HG03520 (cell line): ENCODE data around the gene BBS1.
"Not testable (repeated sequence)": the region's sequence is repeated elsewhere in the genome, so short reads cannot be mapped to it uniquely, and the experiment has no call there.

Experiments used
- ATAC-seq: cut with Tn5 transposase; IDR thresholded peaks from one replicate; pipeline ENCODE4 v1.9.1; 2021; ENCODE audit warnings: mild to moderate bottlenecking, moderate library complexity; ENCODE audit not compliant: unreplicated experiment

The BBS1 gene

GRCh38 chr11:66569076-66569475 lies 58.6 kb downstream of the BBS1 start:
- ATAC-seq, result no peak

GRCh38 chr11:66570079-66570849 lies 59.8 kb downstream of the BBS1 start:
- ATAC-seq, result no peak

- ATAC-seq, result no peak
Observed at GRCh38 chr11:66570850-66571180, 60.4 kb downstream of the BBS1 start.

GRCh38 chr11:66579017-66579606 lies 68.7 kb downstream of the BBS1 start:
- no peak for ATAC-seq

- ATAC-seq, result no peak
Observed at GRCh38 chr11:66580803-66581202, 70.4 kb downstream of the BBS1 start.

GRCh38 chr11:66581261-66581660 lies 70.8 kb downstream of the BBS1 start:
- no peak for ATAC-seq

- not testable (repeated sequence) for ATAC-seq
Observed at GRCh38 chr11:66582565-66583147, 72.2 kb downstream of the BBS1 start.
